Liver (tissue), 3 donors: Measurements from ENCODE around the gene CNR1.

ENCODE experiments used
- EGR1 ChIP-seq, 2 donors: IDR thresholded peaks; 2 replicates each; pipeline ENCODE4 v1.6.1; 2016 to 2018; ENCODE audit warnings: antibody characterized with exemption in 2 of 2, low read depth in 2 of 2
- GABPA ChIP-seq, 2 donors: IDR thresholded peaks in 1 of 2; conservative IDR thresholded peaks in 1 of 2; 2 replicates each; pipeline ENCODE4 v1.6.1; 2016; ENCODE audit warnings: antibody characterized with exemption in 2 of 2, mild to moderate bottlenecking in 1 of 2, moderate library complexity in 1 of 2
- MAX ChIP-seq: IDR thresholded peaks from 2 replicates; pipeline ENCODE4 v1.6.1; 2016; ENCODE audit warnings: antibody characterized with exemption
- RXRA ChIP-seq, 2 donors: IDR thresholded peaks; 2 replicates each; pipeline ENCODE4 v1.6.1; 2017 to 2018; ENCODE audit warnings: antibody characterized with exemption in 2 of 2, mild to moderate bottlenecking in 1 of 2
- TAF1 ChIP-seq: conservative IDR thresholded peaks from 2 replicates; pipeline ENCODE4 v1.6.1; 2016; ENCODE audit warnings: antibody characterized with exemption, mild to moderate bottlenecking
- TF ChIP-seq, protein P1 (sequence below): fragments of 150-350 bp; IDR thresholded peaks from 2 replicates; pipeline ENCODE4 v1.5.1; 2017; ENCODE audit warnings: improper control_type of control experiment, low read depth, low read length; ENCODE audit not compliant: missing input control
- TF ChIP-seq, protein P2 (sequence below): IDR thresholded peaks from 2 replicates; pipeline ENCODE4 v1.6.1; 2016; ENCODE audit warnings: antibody characterized with exemption
- donor health status: healthy.
- donor health status: healthy.

DNA sequence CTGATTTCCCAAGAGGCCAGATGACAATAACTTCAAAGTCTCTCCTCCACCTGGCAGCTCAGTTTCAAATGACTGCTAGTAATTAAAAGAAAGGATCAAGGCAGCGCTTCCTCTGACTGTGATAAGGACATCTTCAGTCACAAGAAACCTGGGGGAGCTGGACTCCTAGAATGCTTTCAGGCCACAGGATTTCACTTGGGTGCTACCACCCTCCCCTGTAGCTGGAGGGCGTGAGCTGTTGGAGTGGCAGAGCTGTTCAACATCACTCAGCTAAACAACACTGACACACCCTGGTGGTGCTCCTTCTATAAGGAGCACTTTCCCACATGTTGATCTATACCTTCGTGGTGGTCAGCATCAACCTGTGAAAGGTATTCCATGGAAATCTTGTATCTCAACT, 2.2 kb upstream of the CNR1 start:
- TF ChIP-seq, protein P1, sequence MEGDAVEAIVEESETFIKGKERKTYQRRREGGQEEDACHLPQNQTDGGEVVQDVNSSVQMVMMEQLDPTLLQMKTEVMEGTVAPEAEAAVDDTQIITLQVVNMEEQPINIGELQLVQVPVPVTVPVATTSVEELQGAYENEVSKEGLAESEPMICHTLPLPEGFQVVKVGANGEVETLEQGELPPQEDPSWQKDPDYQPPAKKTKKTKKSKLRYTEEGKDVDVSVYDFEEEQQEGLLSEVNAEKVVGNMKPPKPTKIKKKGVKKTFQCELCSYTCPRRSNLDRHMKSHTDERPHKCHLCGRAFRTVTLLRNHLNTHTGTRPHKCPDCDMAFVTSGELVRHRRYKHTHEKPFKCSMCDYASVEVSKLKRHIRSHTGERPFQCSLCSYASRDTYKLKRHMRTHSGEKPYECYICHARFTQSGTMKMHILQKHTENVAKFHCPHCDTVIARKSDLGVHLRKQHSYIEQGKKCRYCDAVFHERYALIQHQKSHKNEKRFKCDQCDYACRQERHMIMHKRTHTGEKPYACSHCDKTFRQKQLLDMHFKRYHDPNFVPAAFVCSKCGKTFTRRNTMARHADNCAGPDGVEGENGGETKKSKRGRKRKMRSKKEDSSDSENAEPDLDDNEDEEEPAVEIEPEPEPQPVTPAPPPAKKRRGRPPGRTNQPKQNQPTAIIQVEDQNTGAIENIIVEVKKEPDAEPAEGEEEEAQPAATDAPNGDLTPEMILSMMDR: no peak
- no peak for TF ChIP-seq TAF1
- TF ChIP-seq, protein P2, sequence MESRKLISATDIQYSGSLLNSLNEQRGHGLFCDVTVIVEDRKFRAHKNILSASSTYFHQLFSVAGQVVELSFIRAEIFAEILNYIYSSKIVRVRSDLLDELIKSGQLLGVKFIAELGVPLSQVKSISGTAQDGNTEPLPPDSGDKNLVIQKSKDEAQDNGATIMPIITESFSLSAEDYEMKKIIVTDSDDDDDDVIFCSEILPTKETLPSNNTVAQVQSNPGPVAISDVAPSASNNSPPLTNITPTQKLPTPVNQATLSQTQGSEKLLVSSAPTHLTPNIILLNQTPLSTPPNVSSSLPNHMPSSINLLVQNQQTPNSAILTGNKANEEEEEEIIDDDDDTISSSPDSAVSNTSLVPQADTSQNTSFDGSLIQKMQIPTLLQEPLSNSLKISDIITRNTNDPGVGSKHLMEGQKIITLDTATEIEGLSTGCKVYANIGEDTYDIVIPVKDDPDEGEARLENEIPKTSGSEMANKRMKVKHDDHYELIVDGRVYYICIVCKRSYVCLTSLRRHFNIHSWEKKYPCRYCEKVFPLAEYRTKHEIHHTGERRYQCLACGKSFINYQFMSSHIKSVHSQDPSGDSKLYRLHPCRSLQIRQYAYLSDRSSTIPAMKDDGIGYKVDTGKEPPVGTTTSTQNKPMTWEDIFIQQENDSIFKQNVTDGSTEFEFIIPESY: no peak
- no peak for TF ChIP-seq GABPA (IDR thresholded peaks at IDR 0.05 in 1 of 2, conservative IDR thresholded peaks at IDR 0.05 in 1 of 2)
- TF ChIP-seq EGR1 (IDR thresholded peaks at IDR 0.05; ENCODE audit: low read depth in 2 of 2): no peak
- TF ChIP-seq RXRA (IDR thresholded peaks at IDR 0.05): no peak
- TF ChIP-seq MAX: no peak
